Activated CD8-positive, alpha-beta memory T cell treated with anti-CD3 and anti-CD28 coated beads for 4 hours (primary cell): ENCODE data around the gene RNU1-4.
"Not testable (repeated sequence)": the region's sequence is repeated elsewhere in the genome, so short reads cannot be mapped to it uniquely, and the experiment has no call there.

Source experiments
- DNase-seq, 2 donors: peaks; one replicate each; pipeline ENCODE4 v3.0.0-alpha.2; 2020; ENCODE audit warnings: low read depth in 2 of 2

The RNU1-4 gene

GRCh38 chr1:16708704-16709103, 31.6 kb upstream of the RNU1-4 start:
- not testable (repeated sequence) for DNase-seq

- not testable (repeated sequence) for DNase-seq
Observed at GRCh38 chr1:16709659-16710087, 30.6 kb upstream of the RNU1-4 start.

- DNase-seq, result not testable (repeated sequence)
Observed at GRCh38 chr1:16710618-16711017, 29.7 kb upstream of the RNU1-4 start.

GRCh38 chr1:16712131-16712530, 28.2 kb upstream of the RNU1-4 start:
- not testable (repeated sequence) for DNase-seq

DNA sequence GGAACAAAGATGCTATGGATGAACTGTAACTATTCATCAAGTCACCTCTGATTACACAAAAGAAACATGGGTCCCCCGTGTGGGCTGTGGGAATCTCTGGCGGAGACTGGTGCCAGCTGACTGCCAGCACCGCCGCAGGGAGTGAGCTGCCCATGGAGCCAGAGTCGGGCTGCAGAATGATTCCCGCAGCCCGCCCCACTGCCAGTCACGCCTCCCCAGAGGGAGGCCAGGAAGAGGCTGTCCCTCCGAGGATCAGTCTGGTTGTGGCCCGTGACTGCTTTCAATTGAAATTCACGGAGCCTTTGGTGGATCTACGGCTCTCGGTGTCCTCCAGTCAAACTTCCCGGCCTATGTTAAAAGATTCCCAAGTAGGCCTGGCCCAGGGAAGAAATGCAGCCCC, 27.7 kb upstream of the RNU1-4 start:
- DNase-seq, result not testable (repeated sequence)

- DNase-seq, result not testable (repeated sequence)
Observed at GRCh38 chr1:16712984-16713383, 27.3 kb upstream of the RNU1-4 start.

DNA sequence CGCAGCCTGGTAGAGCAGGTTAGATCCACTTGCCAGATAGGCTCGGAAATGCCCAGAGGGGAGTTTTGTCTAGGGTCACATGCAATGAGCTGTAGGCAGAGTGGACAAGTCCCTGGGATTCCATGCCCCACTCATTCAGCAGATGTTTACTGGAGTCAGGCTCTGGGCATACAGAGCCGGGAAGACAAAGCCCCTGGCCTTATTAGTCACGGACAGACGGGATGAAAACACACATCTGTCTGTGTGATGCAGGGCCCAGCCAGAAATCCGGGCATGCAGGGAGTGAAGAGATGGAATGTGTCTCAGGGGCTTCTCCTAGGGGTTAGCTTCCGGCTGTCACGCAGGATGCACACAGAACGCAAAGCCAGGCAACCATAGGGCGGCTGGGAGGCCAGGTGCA, 26.8 kb upstream of the RNU1-4 start:
- DNase-seq, result not testable (repeated sequence)

DNA sequence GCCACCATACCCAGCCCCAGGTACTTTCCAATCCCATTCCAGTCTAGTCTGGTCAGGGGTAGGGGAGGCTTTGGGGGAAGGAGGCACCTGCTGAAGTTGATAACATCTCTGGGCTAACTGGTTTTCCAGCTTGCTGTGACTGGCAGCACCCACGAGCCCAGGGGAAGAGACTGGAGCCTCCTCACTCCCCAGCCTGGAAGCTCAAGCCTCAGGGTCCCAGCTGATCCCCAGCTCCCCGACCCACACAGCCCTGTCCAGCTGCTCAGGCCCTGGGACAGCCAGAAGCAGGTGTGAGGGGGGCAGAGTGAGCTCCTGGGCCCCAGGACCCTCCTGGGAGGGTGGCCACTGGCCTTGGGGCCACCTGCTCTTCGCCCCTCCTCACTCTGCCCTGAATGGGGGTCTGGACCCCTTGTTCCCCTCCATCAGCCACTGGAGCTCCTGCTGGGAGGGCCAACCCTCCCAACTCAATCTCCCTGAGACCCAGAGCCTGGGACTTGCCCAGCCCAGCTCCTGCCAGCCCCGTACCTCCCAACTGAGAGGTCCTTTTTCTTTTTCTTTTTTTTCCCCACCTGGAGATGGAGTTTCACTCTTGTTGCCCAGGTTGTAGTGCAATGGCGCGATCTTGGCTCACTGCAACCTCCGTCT, 23.5 kb upstream of the RNU1-4 start:
- no peak for DNase-seq

- DNase-seq, result no peak
Observed at GRCh38 chr1:16717336-16718098, 22.8 kb upstream of the RNU1-4 start.

DNA sequence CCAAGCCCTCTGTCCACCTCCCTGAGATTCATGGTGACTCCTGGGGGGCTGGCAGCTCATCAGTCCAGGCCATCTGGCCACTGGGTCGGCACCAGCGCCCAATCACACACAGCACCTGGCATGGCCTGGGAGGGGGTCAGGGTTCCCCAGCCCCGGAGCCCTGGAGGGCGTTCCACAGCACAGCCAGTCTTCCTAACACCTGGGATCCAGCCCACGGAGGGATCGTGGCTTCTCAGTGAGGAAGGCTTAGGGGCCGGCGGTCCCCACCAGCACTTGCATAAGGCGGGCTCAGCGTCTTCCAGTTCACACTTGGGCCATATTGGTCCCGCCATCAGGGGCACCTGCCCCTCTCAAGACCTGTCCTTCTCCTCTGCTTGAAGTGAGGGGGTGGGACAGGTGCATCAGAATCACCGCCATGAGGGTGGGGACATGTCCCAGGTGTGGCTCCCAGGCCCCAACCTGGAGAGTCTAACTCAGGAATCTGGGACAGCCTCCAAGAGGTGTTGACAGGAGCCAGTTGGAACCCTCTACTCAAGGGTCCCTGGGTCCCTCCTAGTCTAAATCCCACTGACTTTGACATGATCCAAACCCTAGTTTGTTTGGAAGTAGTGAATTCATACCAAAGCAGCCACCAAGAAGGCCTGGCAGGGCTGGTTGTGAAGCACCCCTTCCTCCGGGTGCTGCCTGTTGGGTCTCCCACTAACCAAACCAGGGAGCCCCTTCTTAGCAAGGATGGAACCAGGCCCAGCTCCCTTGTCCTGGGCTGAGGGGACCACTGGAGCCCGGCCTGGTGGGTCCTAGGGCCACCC, 22.0 kb upstream of the RNU1-4 start:
- not testable (repeated sequence) for DNase-seq

GRCh38 chr1:16718908-16719533, 21.3 kb upstream of the RNU1-4 start:
- DNase-seq, result no peak

DNA sequence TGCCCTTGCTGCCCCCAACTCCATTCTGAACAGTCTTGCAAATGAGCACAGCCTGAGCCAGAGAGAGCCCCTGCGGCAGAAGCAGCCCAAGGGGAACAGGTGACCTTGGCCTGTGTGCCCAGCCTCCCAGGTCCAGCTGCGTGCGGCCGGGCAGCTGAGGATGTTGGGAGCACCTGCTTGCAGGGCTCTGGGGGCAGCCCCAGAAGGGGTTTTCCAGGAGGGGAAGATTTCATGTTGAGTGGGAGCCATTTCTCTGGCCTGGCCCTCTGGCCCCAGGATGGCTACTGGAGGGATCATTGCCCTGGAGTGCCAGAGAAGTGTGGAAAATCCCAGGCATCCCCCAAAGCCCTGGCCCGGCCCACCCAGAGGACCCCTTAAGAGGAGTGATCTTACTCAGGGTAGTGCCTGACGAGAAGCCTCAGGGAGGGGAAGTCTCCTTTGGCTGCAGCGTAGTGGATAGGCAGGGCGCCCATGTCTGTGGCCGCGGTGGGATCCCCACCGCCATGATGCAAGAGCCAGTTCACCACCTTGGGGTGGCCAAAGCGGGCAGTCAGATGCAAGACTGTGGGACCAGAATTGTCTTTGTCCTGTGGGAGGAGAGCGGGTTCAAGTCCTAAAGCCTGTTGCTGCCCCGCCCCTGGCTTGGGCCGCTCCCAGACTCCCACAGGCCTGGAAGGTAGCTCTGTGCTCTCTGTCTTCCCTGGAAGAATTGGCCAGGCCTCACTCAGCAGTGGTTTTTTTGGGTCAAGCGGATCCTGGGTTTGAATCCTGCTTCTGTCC, 20.6 kb upstream of the RNU1-4 start:
- no peak for DNase-seq

DNA sequence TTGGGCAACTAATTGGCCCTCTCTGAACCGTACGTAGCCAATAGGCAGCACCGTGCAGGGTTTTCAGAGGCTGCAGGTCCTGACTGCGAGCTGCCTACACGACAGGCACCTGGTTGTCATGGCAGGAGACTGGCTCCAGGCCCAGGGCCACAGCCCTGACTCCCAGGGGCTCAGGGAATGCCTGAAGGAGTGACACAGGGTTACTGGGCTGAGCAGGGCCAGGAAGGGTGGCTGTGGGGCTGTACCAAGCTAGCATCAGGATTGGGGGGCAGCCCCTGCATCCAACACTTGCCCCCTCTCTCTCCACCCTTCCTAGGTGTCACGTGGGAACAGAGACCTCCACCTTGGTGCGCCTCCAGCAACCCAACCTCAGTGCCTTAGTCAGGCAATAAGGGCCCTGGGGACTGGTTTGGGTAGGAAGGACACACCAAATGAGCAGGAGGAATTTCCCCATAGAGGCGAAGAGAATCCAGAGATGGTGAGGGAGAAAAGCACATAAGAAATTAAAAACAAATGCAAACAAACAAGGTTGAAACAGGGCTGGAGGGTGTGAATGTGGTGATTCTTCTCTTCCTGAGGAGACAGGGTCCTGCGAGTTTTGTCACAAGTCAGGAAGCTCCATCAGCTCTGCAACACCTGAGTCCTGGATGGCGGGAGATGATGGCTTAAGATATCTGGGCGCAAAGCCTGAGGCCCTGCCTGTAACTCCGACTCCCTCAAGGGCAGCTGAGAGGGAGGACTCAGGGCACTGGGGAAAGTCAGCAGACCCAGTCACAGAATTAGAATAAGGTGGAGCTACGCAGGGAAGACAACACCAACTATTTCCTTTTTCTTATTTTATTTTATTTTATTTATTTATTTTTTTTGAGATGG, 19.7 kb upstream of the RNU1-4 start:
- DNase-seq, result no peak

DNA sequence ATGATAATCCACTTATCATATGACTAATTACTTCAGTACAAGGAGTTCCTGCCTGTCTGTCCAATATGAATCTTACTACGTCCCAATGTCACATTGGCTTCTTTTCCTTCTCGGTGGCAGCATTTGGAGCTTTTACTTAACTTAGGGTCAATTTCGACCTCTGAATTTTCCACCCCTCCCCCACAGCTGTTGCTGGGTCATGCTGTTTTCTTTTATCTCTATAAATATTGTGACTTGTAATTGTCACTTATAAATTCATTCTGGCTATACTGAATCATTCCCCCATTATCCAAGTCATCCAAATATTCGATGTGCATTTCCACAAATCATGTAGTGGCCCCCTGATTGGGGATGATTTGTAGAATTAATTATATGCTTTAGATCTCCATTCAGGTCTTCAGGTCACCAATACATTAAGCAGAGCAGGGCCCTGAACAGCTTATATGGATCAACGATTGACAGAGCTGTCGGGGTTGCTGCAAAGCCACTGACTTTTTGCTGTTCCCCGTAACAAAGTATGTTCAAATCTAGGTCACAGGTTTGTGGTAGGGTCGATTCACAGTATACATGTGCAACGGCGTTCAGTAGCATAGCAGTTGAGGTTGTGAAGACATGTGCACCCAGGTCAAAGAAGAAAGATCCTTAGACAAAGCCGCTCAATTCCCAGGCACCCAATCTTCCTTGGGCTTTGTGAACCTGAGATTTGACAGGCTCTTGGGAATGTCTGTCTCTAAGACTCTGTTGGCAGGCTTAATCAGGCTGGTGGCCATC, 18.3 kb upstream of the RNU1-4 start:
- no peak for DNase-seq

DNA sequence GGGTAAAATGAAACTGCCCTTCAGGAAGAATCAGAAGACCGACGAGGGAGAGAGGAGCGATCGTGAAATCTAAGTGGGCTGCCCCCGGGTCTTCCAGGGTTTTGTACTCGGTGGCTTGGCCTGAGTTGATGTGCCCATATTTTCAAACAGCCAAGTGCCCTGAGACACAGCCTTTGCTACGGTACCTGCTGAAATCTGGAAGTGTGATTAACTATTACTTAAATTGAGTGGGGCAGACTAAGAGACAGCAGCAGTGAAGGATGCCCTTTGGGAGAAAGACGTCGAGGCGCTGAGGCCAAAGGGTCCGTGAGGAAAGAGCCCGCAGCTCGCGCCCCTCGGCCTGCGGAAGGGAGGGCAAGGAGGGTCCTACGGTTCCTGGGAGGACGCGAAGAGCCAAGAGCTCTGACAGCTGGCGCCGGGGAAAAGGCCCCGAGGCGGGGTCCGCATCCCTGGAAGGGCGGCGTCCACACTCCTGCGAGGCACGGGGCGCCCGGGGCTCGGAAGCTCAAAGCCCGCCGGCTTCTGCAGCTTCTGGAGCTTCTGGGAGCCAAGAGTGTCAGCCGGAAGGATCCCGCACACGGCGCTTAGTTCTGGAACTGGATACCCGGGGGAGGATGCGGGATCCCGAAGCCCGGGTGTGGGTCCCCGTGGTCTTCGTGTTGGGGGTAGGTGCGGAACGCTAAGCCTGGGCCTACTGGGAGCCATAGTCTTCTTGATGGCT, 15.4 kb upstream of the RNU1-4 start:
- no peak for DNase-seq

DNA sequence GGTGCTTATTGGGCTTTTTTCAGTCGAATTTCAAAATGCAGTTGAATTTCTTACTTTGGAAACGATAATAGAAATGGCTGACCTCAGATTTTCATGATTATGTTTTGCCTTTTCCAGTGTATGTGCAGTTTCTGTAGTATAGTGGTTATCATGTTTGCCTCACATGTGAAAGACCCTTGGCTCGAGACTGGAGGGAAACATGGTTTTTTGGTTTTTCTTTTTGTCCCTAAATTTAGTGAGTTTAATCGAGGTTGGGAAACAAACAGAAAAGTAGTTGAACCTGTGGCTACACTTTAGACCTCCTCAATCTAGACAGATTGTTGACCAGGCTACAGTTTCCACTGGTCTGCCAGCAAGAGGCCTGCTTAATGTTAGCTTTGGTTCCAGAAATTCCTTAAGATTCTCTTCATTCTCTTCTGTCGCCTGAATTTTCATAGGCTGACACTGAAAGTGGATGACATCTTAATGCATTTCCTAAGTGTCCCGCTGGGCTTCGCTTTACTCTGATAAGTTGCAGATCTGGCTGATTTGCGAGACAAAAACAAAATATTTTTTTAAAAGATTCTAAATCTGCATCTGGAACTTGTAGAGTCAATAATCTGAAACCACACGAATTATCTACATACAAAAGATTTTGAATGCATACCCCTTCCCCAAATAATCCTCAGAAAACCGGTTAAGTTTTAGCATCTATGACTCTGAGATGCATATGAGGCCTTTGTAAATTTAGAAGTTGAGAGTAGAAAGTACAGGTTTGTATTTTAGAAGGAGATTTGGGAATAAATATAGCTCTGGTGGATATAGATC, 14.7 kb upstream of the RNU1-4 start:
- DNase-seq, result not testable (repeated sequence)

GRCh38 chr1:16727190-16728111, 12.9 kb upstream of the RNU1-4 start:
- DNase-seq, result no peak
